ENCODE measurements around the gene MRPS18A. TPM values are rescaled to one million over a fixed set of nuclear protein-coding genes. Genes with fewer than 3 reads are reported as not detected.

The MRPS18A gene
- total and polyA plus RNA-seq, 2 of the 8 experiments (the other 6 are each of a cell fraction or from before 2014, with no cell fraction given) = 48.3 to 121 TPM

GRCh38 chr6:43712579-43712978, 25.0 kb upstream of the MRPS18A start:
- 88% methylated on average over 6 of the region's 6 CpGs; no CpG with 5 or more reads in 1 of the 2 experiments for WGBS, 2 experiments (ENCODE audit: extremely low coverage in 1 of 2, insufficient coverage in 1 of 2, insufficient read length in 1 of 2, insufficient replicate concordance in 2 of 2, low coverage in 1 of 2, low lambda C conversion rate in 2 of 2, missing lambda C conversion rate in 1 of 2)
- CTCF ChIA-PET (ENCODE audit: partially characterized antibody) = interaction anchor here (0.6 to 1.3 kb wide), 5 partner anchors 43 to 155 kb away, joined by 3 to 5 read pairs (median 4); no protein-coding TSS in a partner anchor
- TF ChIP-seq RFX5 (IDR thresholded peaks at IDR 0.05; ENCODE audit: borderline replicate concordance, low read depth, low read length) (no peak), NRF1 (IDR thresholded peaks at IDR 0.05; ENCODE audit: low read depth, low read length) (no peak), POLR2AphosphoS5 (IDR thresholded peaks at IDR 0.05; ENCODE audit: low read depth, low read length) (no peak), SP1 (IDR thresholded peaks at IDR 0.05; ENCODE audit: low read depth, low read length) (no peak), KDM4A (IDR thresholded peaks at IDR 0.05; ENCODE audit: low read depth, low read length, severe bottlenecking) (no peak), ZNF274 (IDR thresholded peaks at IDR 0.05; ENCODE audit: borderline replicate concordance, extremely low read depth, low read length) (no peak), HDAC6 (IDR thresholded peaks at IDR 0.05; ENCODE audit: low read depth, low read length) (no peak), RAD21 (IDR thresholded peaks at IDR 0.05 in 1 of 2, conservative IDR thresholded peaks at IDR 0.05 in 1 of 2; ENCODE audit: low read depth in 2 of 2, low read length in 2 of 2) (no peak), GTF2F1 (IDR thresholded peaks at IDR 0.05; ENCODE audit: borderline replicate concordance, low read depth, low read length) (no peak), JUND (IDR thresholded peaks at IDR 0.05; ENCODE audit: low read length) (no peak), BACH1 (IDR thresholded peaks at IDR 0.05; ENCODE audit: low read length) (no peak), RNF2 (IDR thresholded peaks at IDR 0.05; ENCODE audit: borderline replicate concordance, low read depth, low read length, missing control alignments, poor library complexity, severe bottlenecking) (no peak), BCL11A (IDR thresholded peaks at IDR 0.05; ENCODE audit: low read depth in 2 of 2, low read length in 2 of 2) (no peak)

More at GRCh38 chr6:43712579-43712978, 25.0 kb upstream of the MRPS18A start:
- Histone ChIP-seq H2BK20ac (ENCODE audit: low read length) (no peak overlapping the region), H2BK15ac (ENCODE audit: low read length) (no peak overlapping the region), H3K27me3 (replicated peaks in 1 of 4; ENCODE audit: control insufficient read depth in 3 of 4, extremely low read depth in 1 of 4, insufficient read depth in 3 of 4, low read length in 3 of 4) (no peaks in the 10 kb centered on the region), H4K20me1 (replicated peaks in 1 of 2; ENCODE audit: control insufficient read depth in 1 of 2, insufficient read depth in 2 of 2, low read length in 2 of 2) (no peaks in the 10 kb centered on the region), H3K79me1 (ENCODE audit: low read depth, low read length) (no peaks in the 10 kb centered on the region), H3K4ac (replicated peaks; ENCODE audit: insufficient read length, low read depth, low read length) (no peak overlapping the region), H2BK120ac (replicated peaks; ENCODE audit: low read depth, low read length) (no peak overlapping the region), H3K79me2 (ENCODE audit: control insufficient read depth in 1 of 2, insufficient read depth in 2 of 2, low read length in 2 of 2) (no peaks in the 10 kb centered on the region), H3K4me3 (ENCODE audit: extremely low read depth in 1 of 4, insufficient read depth in 2 of 4, low read depth in 3 of 4, low read length in 4 of 4) (no peak overlapping the region), H3K36me3 (ENCODE audit: control insufficient read depth in 2 of 4, insufficient read depth in 4 of 4, low read length in 3 of 4) (no peaks in the 10 kb centered on the region), H3K4me1 (replicated peaks in 1 of 4; ENCODE audit: control insufficient read depth in 3 of 4, insufficient read depth in 4 of 4, low read length in 3 of 4) (peaks cover 3 to 17% (median 7%) of the 10 kb centered on the region in 4 experiments; a peak in 6 of 7 replicates), H2BK12ac (ENCODE audit: low read depth, low read length) (0 out of 2 replicates have a peak overlapping the region, but pooled peaks have one; percentile 17), H3K4me2 (ENCODE audit: insufficient read depth in 1 of 2, low read depth in 2 of 2, low read length in 2 of 2) (no peak overlapping the region), H3K23me2 (ENCODE audit: low read depth, low read length) (no peaks in the 10 kb centered on the region), H4K8ac (ENCODE audit: extremely low read depth, insufficient read depth, low read length) (no peak overlapping the region), H3K18ac (ENCODE audit: extremely low read depth, low read length) (no peak overlapping the region; the same call in 1 of the 2 replicates), H3K9me3 (ENCODE audit: insufficient read depth in 2 of 2, low read depth in 1 of 2, low read length in 1 of 2) (no peaks in the 10 kb centered on the region), H2BK5ac (ENCODE audit: low read depth, low read length) (no peak overlapping the region), H4K91ac (replicated peaks; ENCODE audit: insufficient read length, low read length) (no peak overlapping the region), H3K14ac (ENCODE audit: insufficient read length) (no peak overlapping the region), H3K27ac (ENCODE audit: low read depth, low read length) (no peak overlapping the region), H3K23ac (ENCODE audit: insufficient read length) (no peak overlapping the region), H2AK5ac (ENCODE audit: low read depth, low read length) (no peak overlapping the region), H3K56ac (replicated peaks; ENCODE audit: insufficient read length, low read depth, low read length) (no peak overlapping the region), H3K9ac (replicated peaks in 1 of 4; ENCODE audit: extremely low read depth in 1 of 4, low read depth in 3 of 4, low read length in 3 of 4) (no peak overlapping the region), H4K5ac (ENCODE audit: insufficient read length, low read depth, low read length) (no peak overlapping the region), H2AFZ (ENCODE audit: low read length) (no peak overlapping the region)
- DNase-seq (ENCODE audit: low read depth in 1 of 2, low spot score in 2 of 2) = no peak
- POLR2A ChIA-PET (ENCODE audit: partially characterized antibody) = interaction anchor here (0.7 to 1.0 kb wide), 2 partner anchors 14 to 83 kb away, joined by 3 read pairs; no protein-coding TSS in a partner anchor
- FAIRE-seq = no peak

All from H1 (cell line).